HG03439 (cell line): ENCODE results near the gene NNMT.

ENCODE experiments used
- ATAC-seq: cut with Tn5 transposase; IDR thresholded peaks from one replicate; pipeline ENCODE4 v1.9.1; 2021; ENCODE audit warnings: mild to moderate bottlenecking, moderate library complexity; ENCODE audit not compliant: unreplicated experiment

The NNMT gene

GRCh38 chr11:114343493-114343892 is 47.3 kb downstream of the NNMT start:
- no peak for ATAC-seq

DNA sequence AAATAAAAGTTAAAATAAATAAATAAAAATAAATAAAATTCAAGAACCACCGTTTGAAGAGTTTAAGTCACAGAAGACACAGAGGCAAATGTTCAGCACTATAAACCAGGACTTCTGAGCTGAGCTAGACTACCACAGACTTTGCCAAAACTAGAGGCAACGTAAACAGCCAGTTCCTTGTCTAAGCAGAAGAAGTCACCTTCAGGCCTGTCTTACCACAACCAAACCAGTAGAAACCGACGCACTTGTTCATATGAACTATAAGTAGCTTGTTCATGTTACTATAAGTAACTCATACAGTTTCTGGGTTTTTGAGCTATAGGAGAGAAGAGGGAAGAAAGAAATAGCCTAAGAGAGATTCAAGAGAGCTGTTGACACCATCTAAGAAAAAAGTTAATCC is 48.3 kb downstream of the NNMT start:
- ATAC-seq = no peak

- ATAC-seq = no peak
Measured at GRCh38 chr11:114345575-114346222, 49.5 kb downstream of the NNMT start.

DNA sequence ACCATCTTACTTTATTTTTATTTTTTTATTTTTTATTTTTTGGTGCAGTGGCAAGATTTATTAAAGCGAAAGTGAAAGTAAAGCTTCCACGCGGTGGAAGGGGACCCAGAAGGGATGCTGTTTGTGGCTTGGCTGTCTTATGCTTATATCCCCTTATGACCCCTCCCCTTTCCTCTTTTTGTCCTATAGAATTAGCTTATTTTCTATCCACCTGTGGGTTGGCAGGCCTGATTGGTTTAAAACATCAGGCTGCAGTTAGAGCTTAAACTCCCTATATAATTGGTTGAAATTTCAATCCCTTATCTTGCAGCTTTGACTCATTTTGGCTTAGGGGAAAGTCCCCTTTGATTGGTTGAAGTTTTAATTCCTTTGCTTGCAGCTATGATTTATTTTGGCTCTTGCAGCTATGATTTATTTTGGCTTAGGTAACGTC is 50.5 kb downstream of the NNMT start:
- no peak for ATAC-seq

- no peak for ATAC-seq
Measured at GRCh38 chr11:114348200-114349191, 52.3 kb downstream of the NNMT start.

DNA sequence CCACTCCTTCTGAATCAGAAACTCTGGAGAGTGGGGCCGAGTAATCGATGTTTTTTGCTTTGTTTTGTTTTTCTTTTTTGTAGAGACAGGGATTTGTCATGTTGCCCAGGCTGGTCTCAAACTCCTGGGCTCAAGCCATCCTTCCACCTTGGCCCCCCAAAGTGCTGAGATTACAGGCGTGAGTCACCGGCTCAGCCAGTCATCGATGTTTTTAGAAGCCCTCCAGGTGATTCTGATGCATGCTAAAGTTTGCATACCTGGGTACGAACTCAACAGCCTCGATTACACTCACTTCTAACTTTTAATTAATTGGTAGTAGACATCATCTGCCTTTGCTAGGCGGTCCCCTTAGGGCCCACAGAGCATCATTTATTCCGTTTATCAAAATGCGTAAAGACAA is 53.8 kb downstream of the NNMT start:
- ATAC-seq = no peak

DNA sequence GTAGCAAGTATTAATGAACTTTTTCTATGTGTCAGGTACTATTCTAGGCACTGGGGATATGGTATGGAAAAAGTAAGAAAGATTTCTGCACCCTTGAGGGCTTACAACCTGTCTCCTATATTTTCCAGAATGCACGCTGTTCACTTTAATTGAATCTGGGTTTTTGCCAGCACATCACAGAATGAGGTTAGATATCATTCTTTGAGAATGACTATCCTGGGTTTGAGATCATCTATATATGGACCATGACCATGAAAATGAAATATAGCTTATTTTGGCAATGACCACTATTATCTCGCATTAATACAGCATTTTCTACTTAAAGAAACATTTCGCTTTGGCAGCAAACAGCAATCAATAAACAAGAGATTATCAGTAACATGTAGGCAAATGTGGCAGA is 57.2 kb downstream of the NNMT start:
- no peak for ATAC-seq

DNA sequence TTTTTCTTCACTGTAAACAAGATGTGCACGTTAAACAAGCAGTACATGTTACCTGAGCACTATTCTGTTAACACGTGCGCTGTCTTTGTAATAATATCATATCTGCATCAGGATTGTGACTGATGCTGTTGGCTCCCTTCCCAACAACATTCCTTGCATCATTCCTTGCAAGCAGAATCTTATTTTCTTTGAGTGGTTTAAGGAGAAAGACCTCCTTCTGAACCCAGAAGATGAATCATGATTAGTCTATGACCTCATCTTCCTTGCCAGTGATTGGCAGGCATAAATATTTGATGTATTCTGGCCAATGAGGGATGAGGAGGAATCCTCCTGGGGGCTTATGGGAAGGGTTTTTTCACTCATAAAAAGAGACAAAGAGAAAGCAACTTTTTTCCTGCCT is 57.9 kb downstream of the NNMT start:
- no peak for ATAC-seq

DNA sequence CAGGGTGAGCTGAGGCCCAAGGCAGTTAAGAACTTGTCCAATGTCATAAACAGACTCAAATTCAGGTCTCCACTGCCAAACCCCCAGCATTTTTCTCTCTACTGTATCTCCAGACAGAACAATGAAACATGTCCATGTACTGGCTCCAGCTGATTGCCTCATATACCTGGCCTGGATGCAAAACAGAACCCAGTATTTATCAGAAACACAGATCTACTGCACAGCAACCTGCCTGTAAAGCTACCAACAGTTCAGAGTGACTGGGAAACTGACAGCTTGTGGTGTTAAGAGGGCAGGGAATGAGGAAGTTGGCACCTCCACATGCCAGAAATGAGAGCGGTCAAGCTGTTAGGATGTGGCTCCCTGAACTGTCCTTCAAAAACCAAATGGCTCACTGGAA is 62.5 kb downstream of the NNMT start:
- no peak for ATAC-seq

DNA sequence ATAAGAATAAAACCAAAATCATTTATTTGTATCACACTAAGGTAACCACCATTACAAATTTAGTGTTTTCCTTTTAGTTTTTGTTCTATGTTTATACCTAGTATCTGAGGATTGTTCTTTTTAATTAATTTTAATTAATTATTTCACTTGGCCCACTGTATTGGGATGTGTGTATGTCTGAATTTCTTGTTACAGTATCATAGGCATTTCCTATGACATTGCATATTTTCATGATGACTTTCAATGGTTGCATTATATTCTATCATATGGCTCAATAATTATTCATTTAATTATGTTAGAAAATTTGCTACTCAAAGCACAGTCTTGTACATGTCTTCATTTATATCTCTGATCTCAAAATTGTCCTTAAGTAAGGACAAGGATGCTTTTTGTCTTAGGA is 63.1 kb downstream of the NNMT start:
- no peak for ATAC-seq

- no peak for ATAC-seq
Measured at GRCh38 chr11:114362326-114362725, 66.1 kb downstream of the NNMT start.

DNA sequence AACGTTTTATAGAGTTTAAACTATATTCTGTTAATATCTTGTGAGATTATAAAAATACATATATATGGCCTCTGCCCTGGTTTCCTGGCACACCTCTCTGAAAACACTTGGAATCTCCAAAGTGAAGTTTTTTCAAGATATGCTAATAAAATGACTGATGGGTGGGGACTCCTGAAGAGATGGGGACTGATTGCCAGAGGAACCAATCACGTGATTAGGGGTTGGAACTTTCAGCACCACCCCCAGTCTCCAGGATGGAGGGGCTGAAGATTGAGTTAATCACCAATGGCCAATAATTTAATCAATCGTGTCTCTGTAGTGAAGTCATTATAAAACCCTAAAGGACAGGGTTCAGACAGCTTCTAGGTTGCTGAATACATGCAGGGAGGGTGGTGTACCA is 66.8 kb downstream of the NNMT start:
- ATAC-seq = no peak
